Keratinocyte (primary cell): Measurements from ENCODE around the gene KCNC1.

Experiments
- CTCF ChIP-seq, 3 experiments: IDR thresholded peaks in 1 of 3; conservative IDR thresholded peaks in 1 of 3; optimal IDR thresholded peaks in 1 of 3; 2 replicates in 2 of 3; 3 replicates in 1 of 3; pipeline versions ENCODE3 to v1.5.1; 2011; ENCODE audit warnings: low read length in 3 of 3, mild to moderate bottlenecking in 3 of 3, moderate library complexity in 2 of 3, control low read depth in 1 of 3, inconsistent platforms in 1 of 3; ENCODE audit not compliant: insufficient read depth in 2 of 3; ENCODE audit errors: extremely low read depth in 1 of 3
- EZH2 ChIP-seq: IDR thresholded peaks from one replicate; pipeline ENCODE4 v1.6.1; 2012; ENCODE audit warnings: inconsistent platforms, mild to moderate bottlenecking, low read length, moderate library complexity

DNA sequence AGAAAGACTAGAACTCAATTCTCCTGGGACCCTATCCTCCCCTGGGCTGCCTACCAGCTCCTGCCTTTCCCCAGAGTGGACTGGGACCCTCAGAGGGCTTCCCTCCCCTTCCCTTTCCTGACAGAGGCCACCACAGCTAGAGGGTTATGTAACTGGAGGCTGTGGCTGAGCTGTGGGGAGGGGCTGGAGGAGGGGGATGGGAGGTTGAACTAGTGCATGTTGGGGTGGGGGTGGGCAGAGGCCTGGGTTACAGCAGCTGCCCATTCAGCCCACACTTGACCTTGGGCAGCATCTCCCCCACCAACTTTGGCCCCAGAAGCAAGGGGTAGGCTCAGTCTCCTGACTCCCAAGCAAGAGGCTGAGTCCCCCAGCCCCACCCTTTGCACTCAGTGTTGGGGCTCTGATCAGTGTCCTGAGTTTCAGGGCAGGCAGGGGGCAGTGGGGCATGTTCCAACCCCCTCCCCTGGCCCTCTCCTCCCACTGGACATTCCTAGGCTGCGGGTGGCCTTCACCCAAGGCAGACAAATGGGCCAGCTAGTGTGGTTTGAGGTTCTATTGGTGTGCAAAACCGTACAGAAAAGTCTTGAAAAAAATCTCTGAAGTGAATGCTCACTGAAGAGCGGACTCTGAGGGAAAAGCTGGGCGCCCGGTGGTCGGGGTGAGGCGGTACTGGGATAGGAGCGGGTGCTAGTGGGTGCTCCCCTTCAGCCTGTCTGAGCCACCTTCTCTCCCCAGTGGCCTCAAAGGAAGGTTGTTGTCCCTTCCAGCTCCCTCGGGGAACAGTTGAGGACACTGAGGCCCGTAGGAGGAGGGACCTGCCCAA lies 3.8 kb downstream of the KCNC1 start:
- TF ChIP-seq EZH2 (no peak), CTCF (optimal IDR thresholded peaks at IDR 0.05 in 1 of 3, IDR thresholded peaks at IDR 0.05 in 1 of 3, conservative IDR thresholded peaks at IDR 0.05 in 1 of 3; ENCODE audit: extremely low read depth in 1 of 3, insufficient read depth in 2 of 3, low read length in 3 of 3) (no peak)
